Activated naive CD4-positive, alpha-beta T cell treated with Interleukin-2 at 50 U/mL for 16 hours (primary cell): ENCODE measurements around the gene TRIM73.
"Not testable (repeated sequence)": the region's sequence is repeated elsewhere in the genome, so short reads cannot be mapped to it uniquely, and the experiment has no call there.

Source experiments
- DNase-seq: peaks from one replicate; pipeline ENCODE4 v3.0.0-alpha.2; 2020

The TRIM73 gene

GRCh38 chr7:75415829-75416373 lies 20.5 kb downstream of the TRIM73 start:
- not testable (repeated sequence) for DNase-seq

DNA sequence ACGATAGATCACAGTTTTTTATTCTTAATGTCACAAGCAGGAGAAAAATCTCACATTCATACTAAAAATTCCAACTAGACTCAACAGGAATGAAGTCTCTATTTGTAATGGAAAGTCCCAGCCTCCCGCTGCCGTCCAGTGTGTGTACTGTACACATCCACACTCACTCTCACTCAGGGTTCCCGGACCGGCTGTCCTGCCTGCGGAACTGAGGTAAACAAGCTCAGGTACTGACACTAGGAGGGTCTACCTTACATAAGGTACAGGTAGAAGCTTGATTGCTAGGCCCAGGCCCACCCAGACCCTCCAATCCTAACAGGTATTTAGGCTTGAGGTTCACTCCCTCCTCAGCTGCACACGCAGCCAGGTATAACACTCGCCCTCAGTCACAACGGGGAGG lies 21.4 kb downstream of the TRIM73 start:
- not testable (repeated sequence) for DNase-seq

GRCh38 chr7:75418292-75418858 lies 22.9 kb downstream of the TRIM73 start:
- not testable (repeated sequence) for DNase-seq

DNA sequence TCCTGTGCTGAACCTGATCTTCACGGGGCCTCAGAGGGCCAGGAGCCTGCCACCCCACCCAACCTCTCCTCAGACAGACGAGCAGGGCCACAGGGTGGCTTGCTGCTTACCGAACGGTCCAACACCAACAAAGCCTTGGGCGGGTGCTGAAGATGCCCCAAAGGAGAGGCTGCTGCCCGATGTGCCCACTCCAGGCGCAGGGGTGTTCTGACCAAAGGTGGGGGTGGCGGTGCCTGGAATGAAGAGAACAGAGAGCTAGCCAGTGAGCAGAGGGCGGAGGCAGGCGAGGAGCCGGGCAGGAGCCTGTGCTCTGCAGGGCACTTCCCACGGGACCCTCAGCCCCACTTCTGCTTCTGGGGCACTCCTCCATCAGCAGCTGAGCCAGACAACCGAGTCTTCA lies 23.8 kb downstream of the TRIM73 start:
- not testable (repeated sequence) for DNase-seq

DNA sequence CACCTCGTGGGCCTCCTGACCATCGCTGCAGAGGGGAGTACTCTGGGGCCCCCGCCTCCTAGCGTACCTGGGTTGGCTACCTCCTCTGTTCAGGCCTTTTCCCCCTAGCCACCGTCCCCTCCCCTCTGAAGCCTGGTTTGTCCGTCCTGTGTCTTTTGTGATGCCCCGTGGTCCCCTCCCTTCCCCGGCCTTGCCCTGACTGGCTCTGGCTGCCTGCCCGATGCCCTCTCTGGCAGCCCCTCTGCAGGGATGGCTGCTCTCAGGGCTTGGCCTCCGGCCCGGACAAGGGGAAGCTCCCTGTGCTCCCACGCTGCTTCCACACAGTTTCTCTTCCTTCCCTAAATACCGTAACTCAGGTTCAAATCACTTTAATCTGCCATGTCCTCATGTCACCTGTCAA lies 24.3 kb downstream of the TRIM73 start:
- not testable (repeated sequence) for DNase-seq

GRCh38 chr7:75420152-75420551 lies 24.7 kb downstream of the TRIM73 start:
- not testable (repeated sequence) for DNase-seq

GRCh38 chr7:75421798-75422710 lies 26.6 kb downstream of the TRIM73 start:
- DNase-seq: not testable (repeated sequence)

- DNase-seq: not testable (repeated sequence)
Observed at GRCh38 chr7:75423481-75423880, 28.1 kb downstream of the TRIM73 start.

DNA sequence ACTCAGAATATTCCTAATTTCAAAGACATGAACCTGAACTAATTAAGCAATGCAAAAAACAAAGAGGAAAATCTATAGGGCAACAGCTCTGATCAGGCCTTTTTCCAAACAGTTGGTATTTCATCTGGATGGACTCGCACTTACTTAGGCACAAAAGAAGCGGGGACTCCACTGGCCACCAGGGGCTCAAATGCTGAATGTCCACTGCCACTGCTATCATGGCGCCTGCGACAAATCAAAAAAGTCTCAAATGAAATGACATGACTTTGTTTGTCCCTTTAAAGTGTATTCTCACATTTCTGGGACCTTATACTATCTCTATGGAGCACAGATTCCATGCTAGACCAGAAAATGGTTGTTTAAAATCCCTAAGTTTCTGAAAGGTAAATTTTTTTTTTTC lies 43.6 kb downstream of the TRIM73 start:
- not testable (repeated sequence) for DNase-seq

DNA sequence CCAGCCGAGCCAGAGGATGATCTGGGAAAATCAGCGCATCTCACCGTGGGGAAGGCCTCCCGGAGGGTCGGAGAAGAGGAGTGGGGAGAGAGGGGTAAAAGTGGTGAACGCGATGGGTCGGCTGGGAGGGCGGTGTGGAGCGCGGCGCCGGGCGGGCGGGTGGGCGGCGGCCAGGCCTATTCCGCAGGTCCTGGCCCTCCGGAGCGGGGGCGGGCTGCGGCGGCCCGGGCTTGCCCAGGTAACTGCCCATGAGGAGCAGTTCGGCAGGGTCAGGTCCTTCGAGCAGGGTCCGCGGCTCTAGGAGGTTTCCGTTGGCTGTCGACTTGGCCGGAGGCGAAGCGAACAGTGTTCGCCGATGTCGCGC lies 46.7 kb downstream of the TRIM73 start:
- not testable (repeated sequence) for DNase-seq

DNA sequence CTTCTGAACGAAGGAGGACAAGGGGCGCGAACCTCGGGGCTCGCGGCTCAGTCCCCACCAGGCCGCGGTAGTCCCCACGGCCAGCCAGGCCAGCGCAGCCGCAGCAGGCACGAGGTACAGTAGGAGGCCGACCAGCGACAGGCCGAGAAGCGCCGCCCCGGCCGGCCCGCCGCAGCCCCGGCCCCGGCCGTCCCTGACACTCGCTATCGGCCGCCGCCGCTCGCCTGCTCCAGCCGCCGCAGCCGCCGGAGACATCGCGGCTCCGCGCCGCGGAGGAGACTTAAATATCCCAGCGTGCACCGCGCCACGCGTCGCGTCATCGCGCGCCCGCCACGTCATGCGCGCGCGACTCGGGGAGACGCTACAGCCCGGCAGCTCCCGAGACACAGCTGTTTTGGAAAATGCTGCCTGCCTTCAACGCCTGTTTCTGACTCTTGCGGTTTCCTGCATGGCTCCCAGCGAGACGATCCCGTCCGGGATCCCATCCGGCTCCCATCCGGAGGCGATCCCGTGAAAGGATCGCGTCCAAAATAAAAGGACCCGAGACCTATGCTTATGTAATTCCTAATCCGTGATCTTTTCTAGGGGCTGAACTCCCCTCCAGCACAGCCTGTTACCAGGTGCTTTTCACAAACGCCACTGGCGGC lies 47.2 kb downstream of the TRIM73 start:
- DNase-seq: peak; percentile 30

GRCh38 chr7:75449946-75450345 lies 54.5 kb downstream of the TRIM73 start:
- not testable (repeated sequence) for DNase-seq

DNA sequence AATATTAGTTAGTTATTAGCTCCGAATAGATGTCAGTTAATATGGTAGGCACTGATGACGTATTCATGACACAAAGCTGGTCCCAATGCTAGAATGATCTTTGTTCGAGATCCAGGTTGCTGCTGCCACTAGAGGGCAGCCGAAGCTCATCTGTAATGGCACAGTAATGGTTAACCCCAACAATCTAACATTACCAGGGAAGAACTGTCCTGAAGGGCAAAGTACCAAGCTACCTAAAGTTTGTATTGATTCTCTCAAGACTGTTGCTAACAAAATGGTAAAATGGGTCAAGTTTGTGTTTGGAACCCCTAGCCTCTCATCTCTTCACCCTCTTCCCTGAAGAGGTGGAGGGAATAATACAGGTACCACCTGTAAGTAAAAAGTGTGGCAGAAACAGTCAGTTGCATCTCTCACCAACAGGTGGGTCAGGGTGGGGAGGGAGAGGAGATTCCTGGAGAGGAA lies 57.1 kb downstream of the TRIM73 start:
- not testable (repeated sequence) for DNase-seq
